Fibroblast of lung (primary cell): ENCODE measurements around the gene ATRNL1. TPM values are rescaled to one million over a fixed set of nuclear protein-coding genes. Genes with fewer than 3 reads are reported as not detected.

Source experiments
- DNase-seq, 2 donors: peaks; one replicate each; pipeline versions ENCODE4 v3.0.0 to v3.0.0-alpha.2; 2010; ENCODE audit warnings: low read depth in 2 of 2
- H2AFZ ChIP-seq: 2 replicates; pipeline ENCODE4 v1.5.1; 2012; ENCODE audit warnings: low read length, control low read depth, inconsistent platforms
- H3K27ac ChIP-seq: 2 replicates; pipeline ENCODE4 v1.5.1; 2011; ENCODE audit warnings: low read length, control low read depth; ENCODE audit not compliant: insufficient read depth
- H3K27me3 ChIP-seq: 2 replicates; pipeline ENCODE4 v1.5.1; 2011; ENCODE audit warnings: mild to moderate bottlenecking, low read length; ENCODE audit not compliant: control insufficient read depth, insufficient read depth
- H3K36me3 ChIP-seq: 2 replicates; pipeline ENCODE4 v1.5.1; 2011; ENCODE audit warnings: low read length; ENCODE audit not compliant: control insufficient read depth, insufficient read depth
- H3K4me1 ChIP-seq: 2 replicates; pipeline ENCODE4 v1.5.1; 2011; ENCODE audit warnings: low read length; ENCODE audit not compliant: control insufficient read depth, insufficient read depth; ENCODE audit errors: extremely low read depth
- H3K4me2 ChIP-seq: 2 replicates; pipeline ENCODE4 v1.5.1; 2011; ENCODE audit warnings: low read length, control low read depth; ENCODE audit not compliant: insufficient read depth; ENCODE audit errors: extremely low read depth
- H3K4me3 ChIP-seq, 4 experiments: fragments of 200-600 bp in 1 of 4; sonication (generic) in 1 of 4; replicated peaks in 1 of 4; 2 replicates each; pipeline ENCODE4 v1.5.1; 2011 to 2016; ENCODE audit warnings: low read length in 4 of 4, low read depth in 3 of 4, mild to moderate bottlenecking in 3 of 4, control low read depth in 2 of 4, inconsistent platforms in 1 of 4, mixed read lengths in 1 of 4; ENCODE audit not compliant: insufficient read depth in 1 of 4; ENCODE audit errors: control extremely low read depth in 1 of 4
- H3K79me2 ChIP-seq: 2 replicates; pipeline ENCODE4 v1.5.1; 2012; ENCODE audit warnings: mild to moderate bottlenecking, low read length, inconsistent platforms; ENCODE audit not compliant: control insufficient read depth, insufficient read depth
- H3K9ac ChIP-seq: 2 replicates; pipeline ENCODE4 v1.5.1; 2011; ENCODE audit warnings: mild to moderate bottlenecking, low read length, control low read depth; ENCODE audit not compliant: insufficient read depth
- H3K9me3 ChIP-seq: 2 replicates; pipeline ENCODE4 v1.5.1; 2012; ENCODE audit warnings: low read depth, low read length; ENCODE audit not compliant: control insufficient read depth, insufficient read depth
- H4K20me1 ChIP-seq: 2 replicates; pipeline ENCODE4 v1.5.1; 2011; ENCODE audit warnings: low read length; ENCODE audit not compliant: control insufficient read depth, insufficient read depth; ENCODE audit errors: extremely low read depth
- CTCF ChIP-seq, 2 donors: IDR thresholded peaks in 1 of 2; conservative IDR thresholded peaks in 1 of 2; 1 replicate in 1 of 2; 2 replicates in 1 of 2; pipeline ENCODE4 v1.5.1; 2011 to 2012; ENCODE audit warnings: low read length in 2 of 2, control low read depth in 1 of 2, inconsistent platforms in 1 of 2, low read depth in 1 of 2, mild to moderate bottlenecking in 1 of 2
- EZH2 ChIP-seq: IDR thresholded peaks from 2 replicates; pipeline ENCODE4 v1.5.1; 2012; ENCODE audit warnings: low read length, control low read depth, mild to moderate bottlenecking; ENCODE audit errors: missing control alignments
- polyA plus RNA-seq, 2 donors: library from polyadenylated mRNA; depleted of rRNA in 1 of 2; stranded (reverse) in 1 of 2; unstranded in 1 of 2; fragments of >200 nt; gene quantifications; 2 replicates each; pipeline ENCODE4 v1.2.1, GENCODE V29; 2011 to 2012; ENCODE audit warnings: missing spikeins in 1 of 2
- total RNA-seq: library from RNA; depleted of rRNA; stranded (reverse); fragments of >200 nt; gene quantifications from 2 replicates; pipeline ENCODE4 v1.2.1, GENCODE V29; 2014

The ATRNL1 gene
- total and polyA plus RNA-seq, 2 donors (not counting 1 experiment from before 2014, with no cell fraction given) = 0.33 TPM

- H3K79me2 ChIP-seq = no peaks in the 10 kb centered on the region
- DNase-seq = no peak
Observed at GRCh38 chr10:115957012-115957399, 863.8 kb downstream of the ATRNL1 start.

GRCh38 chr10:115957786-115958442 is 864.7 kb downstream of the ATRNL1 start:
- H3K27ac ChIP-seq = no peak overlapping the region
- H3K4me3 ChIP-seq = no peak overlapping the region
- H3K79me2 ChIP-seq = no peaks in the 10 kb centered on the region
- H2AFZ ChIP-seq = no peak overlapping the region
- H3K4me1 ChIP-seq = no peaks in the 10 kb centered on the region
- no peak overlapping the region for H3K4me2 ChIP-seq
- H3K27me3 ChIP-seq = no peaks in the 10 kb centered on the region
- no peaks in the 10 kb centered on the region for H3K9me3 ChIP-seq
- no peaks in the 10 kb centered on the region for H3K36me3 ChIP-seq
- no peak overlapping the region for H3K9ac ChIP-seq
- TF ChIP-seq CTCF (conservative IDR thresholded peaks at IDR 0.05 in 1 of 2, IDR thresholded peaks at IDR 0.05 in 1 of 2; ENCODE audit: low read depth in 1 of 2, low read length in 2 of 2) = no peak
- no peak for TF ChIP-seq EZH2
- DNase-seq = no peak
- H4K20me1 ChIP-seq = no peaks in the 10 kb centered on the region

More at GRCh38 chr10:115957012-115957399, 863.8 kb downstream of the ATRNL1 start:
- H3K27me3 ChIP-seq = no peaks in the 10 kb centered on the region
- no peaks in the 10 kb centered on the region for H3K36me3 ChIP-seq
- TF ChIP-seq CTCF (conservative IDR thresholded peaks at IDR 0.05 in 1 of 2, IDR thresholded peaks at IDR 0.05 in 1 of 2; ENCODE audit: low read depth in 1 of 2, low read length in 2 of 2) (no peak), EZH2 (no peak)
- H3K27ac ChIP-seq = no peak overlapping the region
- no peaks in the 10 kb centered on the region for H4K20me1 ChIP-seq
- H3K4me1 ChIP-seq = no peaks in the 10 kb centered on the region
- H2AFZ ChIP-seq = no peak overlapping the region
- H3K9me3 ChIP-seq = no peaks in the 10 kb centered on the region
- H3K4me2 ChIP-seq = no peak overlapping the region
- H3K9ac ChIP-seq = no peak overlapping the region
- H3K4me3 ChIP-seq = no peak overlapping the region

GRCh38 chr10:115963848-115964247 is 870.7 kb downstream of the ATRNL1 start:
- Histone ChIP-seq H3K4me3 (no peak overlapping the region), H3K4me1 (no peaks in the 10 kb centered on the region), H3K79me2 (no peaks in the 10 kb centered on the region), H3K4me2 (no peak overlapping the region), H3K9ac (no peak overlapping the region), H3K36me3 (no peaks in the 10 kb centered on the region), H3K27me3 (no peaks in the 10 kb centered on the region), H4K20me1 (no peaks in the 10 kb centered on the region), H2AFZ (no peak overlapping the region), H3K27ac (no peak overlapping the region), H3K9me3 (no peaks in the 10 kb centered on the region)
- peak in 1 of 2 donors; percentile 42 for DNase-seq
- peak in 1 of 2 donors; percentile 15 for TF ChIP-seq CTCF (conservative IDR thresholded peaks at IDR 0.05 in 1 of 2, IDR thresholded peaks at IDR 0.05 in 1 of 2; ENCODE audit: low read depth in 1 of 2, low read length in 2 of 2)
- TF ChIP-seq EZH2 = no peak
